ENCODE measurements around the gene BCL2L2.

The BCL2L2 gene

GRCh38 chr14:23307687-23308644 lies 1.3 kb downstream of the BCL2L2 start:
- peak overlapping the region; percentile 56 for H3K4me3 ChIP-seq (ENCODE audit: low read depth, low read length)
- ChIA-PET CTCF (interaction anchor here (0.5 to 1.0 kb wide), 3 partner anchors 8 to 750 kb away, joined by 3 read pairs; no protein-coding TSS in a partner anchor), POLR2A (interaction anchor here (1.1 to 8.1 kb wide), 5 partner anchors 11 to 213 kb away, joined by 6 to 170 read pairs (median 12); partner anchors contain the start of genes ACIN1, C14orf119, HOMEZ and PABPN1)
- H3K27ac ChIP-seq (ENCODE audit: extremely low read depth, low read depth, low read length), result peak overlapping the region; percentile 85; the same call in 1 of the 2 replicates
- TF ChIP-seq HOXD13 (CRISPR knock-in tag; IDR thresholded peaks at IDR 0.05; ENCODE audit: borderline replicate concordance) (no peak), ZNF600 (tag by site-specific recombination; IDR thresholded peaks at IDR 0.05) (peak; percentile 25; the same call in 1 of the 2 replicates), ZNF248 (tag by site-specific recombination; IDR thresholded peaks at IDR 0.05) (no peak), ZBTB48 (tag by site-specific recombination; IDR thresholded peaks at IDR 0.05) (no peak)
- peaks cover 6% of the 10 kb centered on the region; the same call in 1 of the 2 replicates for H3K4me1 ChIP-seq (ENCODE audit: control insufficient read depth, insufficient read depth, low read length)
- H3K9me3 ChIP-seq (ENCODE audit: control insufficient read depth, insufficient read depth, low read depth, low read length), result no peaks in the 10 kb centered on the region
- H3K36me3 ChIP-seq (ENCODE audit: control insufficient read depth in 2 of 2, insufficient read depth in 1 of 2, low read length in 2 of 2), result peaks cover 8 to 46% of the 10 kb centered on the region in 2 experiments

GRCh38 chr14:23308721-23309445 lies 2.2 kb downstream of the BCL2L2 start:
- TF ChIP-seq EGR2 (tag by site-specific recombination; IDR thresholded peaks at IDR 0.05; ENCODE audit: low read depth) (peak; percentile 15; the same call in 1 of the 2 replicates), ZNF76 (tag by site-specific recombination; IDR thresholded peaks at IDR 0.05; ENCODE audit: borderline replicate concordance, low read depth) (no peak), PRDM1 (tag by site-specific recombination; IDR thresholded peaks at IDR 0.05) (0 out of 2 replicates have a peak, but pooled peaks have one; percentile 23), ZNF561 (tag by site-specific recombination; IDR thresholded peaks at IDR 0.05; ENCODE audit: borderline replicate concordance) (no peak)

GRCh38 chr14:23310546-23310945 lies 3.9 kb downstream of the BCL2L2 start:
- H3K4me1 ChIP-seq (ENCODE audit: control insufficient read depth, insufficient read depth, low read length), result peaks cover 6% of the 10 kb centered on the region; the same call in 1 of the 2 replicates
- ChIA-PET POLR2A (interaction anchor here (1.7 to 3.2 kb wide), 2 partner anchors 8 to 11 kb away, joined by 5 to 19 read pairs; partner anchors contain the start of genes PABPN1 and PPP1R3E), CTCF (no interaction called here)
- no peaks in the 10 kb centered on the region for H3K9me3 ChIP-seq (ENCODE audit: control insufficient read depth, insufficient read depth, low read depth, low read length)
- TF ChIP-seq ZNF398 (tag by site-specific recombination; IDR thresholded peaks at IDR 0.05) (no peak), ZNF488 (tag by site-specific recombination; IDR thresholded peaks at IDR 0.05) (no peak), ZNF184 (tag by site-specific recombination; IDR thresholded peaks at IDR 0.05) (no peak), ZSCAN23 (tag by site-specific recombination; IDR thresholded peaks at IDR 0.05) (no peak), ZSCAN4 (tag by site-specific recombination; IDR thresholded peaks at IDR 0.05) (no peak), BCL6B (tag by site-specific recombination; IDR thresholded peaks at IDR 0.05) (no peak), ZNF510 (tag by site-specific recombination; IDR thresholded peaks at IDR 0.05; ENCODE audit: insufficient replicate concordance) (no peak), ZNF302 (tag by site-specific recombination; IDR thresholded peaks at IDR 0.05; ENCODE audit: low read depth) (no peak), OVOL3 (tag by site-specific recombination; IDR thresholded peaks at IDR 0.05) (no peak)
- H3K27ac ChIP-seq (ENCODE audit: extremely low read depth, low read depth, low read length), result no peak overlapping the region
- peaks cover 16 to 52% of the 10 kb centered on the region in 2 experiments for H3K36me3 ChIP-seq (ENCODE audit: control insufficient read depth in 2 of 2, insufficient read depth in 1 of 2, low read length in 2 of 2)
- no peak overlapping the region for H3K4me3 ChIP-seq (ENCODE audit: low read depth, low read length)

More at GRCh38 chr14:23308721-23309445, 2.2 kb downstream of the BCL2L2 start:
- peaks cover 8 to 46% of the 10 kb centered on the region in 2 experiments for H3K36me3 ChIP-seq (ENCODE audit: control insufficient read depth in 2 of 2, insufficient read depth in 1 of 2, low read length in 2 of 2)
- ChIA-PET CTCF (no interaction called here), POLR2A (interaction anchor here (3.2 kb wide), 1 partner anchor 12 kb away, joined by 19 read pairs; the partner anchor contains the start of gene PABPN1)
- no peaks in the 10 kb centered on the region for H3K9me3 ChIP-seq (ENCODE audit: control insufficient read depth, insufficient read depth, low read depth, low read length)
- no peak overlapping the region for H3K27ac ChIP-seq (ENCODE audit: extremely low read depth, low read depth, low read length)
- H3K4me1 ChIP-seq (ENCODE audit: control insufficient read depth, insufficient read depth, low read length), result peaks cover 6% of the 10 kb centered on the region; the same call in 1 of the 2 replicates
- no peak overlapping the region for H3K4me3 ChIP-seq (ENCODE audit: low read depth, low read length)

All from HEK293 (cell line).